ENCODE results near the gene ACYP1. TPM values are rescaled to one million over a fixed set of nuclear protein-coding genes. Genes with fewer than 3 reads are reported as not detected.

ACYP1 gene
- total and polyA plus RNA-seq, 2 of the 13 experiments (the other 11 are each of a cell fraction or from before 2014, with no cell fraction given), result 9.7 to 22.4 TPM

DNA sequence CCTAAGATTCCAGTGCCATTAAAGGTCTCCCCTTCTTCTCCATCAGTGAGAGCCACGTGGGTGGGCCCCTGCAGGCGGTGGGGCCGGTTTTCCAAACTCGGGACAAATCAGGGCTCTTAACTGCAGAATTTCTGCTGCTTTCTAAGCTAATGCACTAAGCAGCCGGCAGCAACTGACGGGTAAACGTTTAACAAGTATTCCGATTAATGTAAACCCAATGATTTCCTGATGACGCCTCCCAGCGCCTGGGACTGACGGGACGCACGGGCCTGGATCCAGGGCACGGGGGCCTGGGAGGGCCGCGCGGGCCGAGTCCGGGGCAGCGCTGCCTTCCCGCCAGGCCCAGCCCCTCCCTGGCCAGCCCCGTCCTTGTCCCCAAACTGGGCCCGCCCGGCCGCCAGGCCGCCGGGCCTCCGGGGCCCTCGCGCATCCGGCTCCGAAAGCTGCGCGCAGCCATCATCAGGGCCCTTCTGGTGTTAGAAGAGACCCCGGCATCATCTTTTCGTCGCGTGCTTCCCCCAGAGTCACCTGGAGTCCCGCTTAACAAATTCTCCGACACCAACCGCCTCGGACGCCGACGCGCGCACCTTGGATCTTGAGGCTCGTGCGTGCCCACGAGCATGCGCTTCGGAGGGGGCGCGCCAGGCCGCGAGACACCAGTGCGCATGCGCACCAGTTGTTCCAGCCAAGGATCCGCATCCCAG is 12.8 kb downstream of the ACYP1 start, which contains the start of gene MLH3:
Gene MLH3, minus strand, starts transcription at position 616 of the 704 bp plus-strand sequence. CDS start 1,812 bp downstream, outside the sequence.
- H2AFZ ChIP-seq (ENCODE audit: low read length), result no peak within 1 kb of the TSS
- H3K4me1 ChIP-seq (ENCODE audit: insufficient read depth, low read length), result peaks cover 35% of the 10 kb centered on the region
- H3K9ac ChIP-seq (ENCODE audit: insufficient read depth, low read depth, low read length), result peak within 1 kb of the TSS; percentile 87
- DNase-seq (ENCODE audit: low spot score) (peak; percentile 75), FAIRE-seq (no peak), ATAC-seq (peak; percentile 94)
- ChIA-PET POLR2A (interaction anchor here (1.1 to 4.2 kb wide), 4 partner anchors 9 to 106 kb away, joined by 4 to 18 read pairs (median 9); partner anchors contain the start of genes ACYP1 and ZC2HC1C), CTCF (ENCODE audit: low intra/inter-chr PET ratio, low total read pairs) (no interaction called here)
- 0% methylated on average over 22 of the region's 59 CpGs for WGBS (ENCODE audit: low lambda C conversion rate)
- H3K4me3 ChIP-seq (replicated peaks in 1 of 3; ENCODE audit: insufficient read depth in 1 of 3, low read depth in 2 of 3, low read length in 3 of 3), result peak within 1 kb of the TSS; percentile 58 to 75 (median 68)
- H3K79me2 ChIP-seq (ENCODE audit: insufficient read depth, low read length), result peaks cover 18% of the 10 kb centered on the region
- peak within 1 kb of the TSS; percentile 78 for H3K4me2 ChIP-seq (ENCODE audit: low read depth, low read length)
- H4K20me1 ChIP-seq (ENCODE audit: insufficient read depth, low read length), result no peaks in the 10 kb centered on the region
- H3K36me3 ChIP-seq (replicated peaks in 1 of 2; ENCODE audit: control insufficient read depth in 1 of 2, insufficient read depth in 2 of 2, low read length in 2 of 2), result no peaks in the 10 kb centered on the region; a peak in 2 of 5 replicates
- in situ Hi-C loops (cut with HindIII; ENCODE audit: extremely low pct_ligation_motif_present, low pct_unique_long_range_greater_than_20kb) (no loop called here), intact Hi-C loops (cut with micrococcal nuclease; ENCODE audit: unreplicated experiment) (no loop called here)
- H3K9me3 ChIP-seq (ENCODE audit: low read length), result no peaks in the 10 kb centered on the region
- BruUV-seq (replicated peaks), result TSS peak; percentile 52
- peak within 1 kb of the TSS; percentile 81 for H3K27ac ChIP-seq (ENCODE audit: extremely low read length, insufficient read depth, low read length)
- H3K27me3 ChIP-seq (ENCODE audit: control insufficient read depth in 1 of 2, insufficient read depth in 2 of 2, low read length in 2 of 2), result no peaks in the 10 kb centered on the region
- TF ChIP-seq NPAS2 (CRISPR knock-in tag; IDR thresholded peaks at IDR 0.05; ENCODE audit: borderline replicate concordance) (no peak), KLF12 (CRISPR knock-in tag; IDR thresholded peaks at IDR 0.05; ENCODE audit: borderline replicate concordance) (peak; percentile 57; the same call in 1 of the 2 replicates), KDM3A (CRISPR knock-in tag; IDR thresholded peaks at IDR 0.05; ENCODE audit: low read depth) (no peak), KAT7 (CRISPR knock-in tag; IDR thresholded peaks at IDR 0.05; ENCODE audit: borderline replicate concordance) (peak; percentile 27; the same call in 1 of the 2 replicates), ZNF253 (CRISPR knock-in tag; IDR thresholded peaks at IDR 0.05; ENCODE audit: borderline replicate concordance) (0 out of 2 replicates have a peak, but pooled peaks have one; percentile 42), ZNF382 (CRISPR knock-in tag; IDR thresholded peaks at IDR 0.05; ENCODE audit: borderline replicate concordance) (no peak), ZBTB33 (CRISPR knock-in tag; IDR thresholded peaks at IDR 0.05) (no peak), MEIS1 (CRISPR knock-in tag; IDR thresholded peaks at IDR 0.05; ENCODE audit: borderline replicate concordance) (no peak), TGIF2 (CRISPR knock-in tag; IDR thresholded peaks at IDR 0.05) (0 out of 2 replicates have a peak, but pooled peaks have one; percentile 12), TCF12 (IDR thresholded peaks at IDR 0.05) (no peak), TCF12 (CRISPR knock-in tag; IDR thresholded peaks at IDR 0.05) (peak; percentile 0; the same call in 1 of the 2 replicates), MTF1 (CRISPR knock-in tag; IDR thresholded peaks at IDR 0.05) (no peak), PAX8 (CRISPR knock-in tag; IDR thresholded peaks at IDR 0.05; ENCODE audit: borderline replicate concordance) (no peak), NR0B2 (CRISPR knock-in tag; IDR thresholded peaks at IDR 0.05) (peak; percentile 61; the same call in 1 of the 2 replicates), ZNF850 (CRISPR knock-in tag; conservative IDR thresholded peaks at IDR 0.05) (no peak), RARA (CRISPR knock-in tag; IDR thresholded peaks at IDR 0.05) (peak; percentile 25; the same call in 1 of the 2 replicates)
- TF ChIP-seq, protein P1, sequence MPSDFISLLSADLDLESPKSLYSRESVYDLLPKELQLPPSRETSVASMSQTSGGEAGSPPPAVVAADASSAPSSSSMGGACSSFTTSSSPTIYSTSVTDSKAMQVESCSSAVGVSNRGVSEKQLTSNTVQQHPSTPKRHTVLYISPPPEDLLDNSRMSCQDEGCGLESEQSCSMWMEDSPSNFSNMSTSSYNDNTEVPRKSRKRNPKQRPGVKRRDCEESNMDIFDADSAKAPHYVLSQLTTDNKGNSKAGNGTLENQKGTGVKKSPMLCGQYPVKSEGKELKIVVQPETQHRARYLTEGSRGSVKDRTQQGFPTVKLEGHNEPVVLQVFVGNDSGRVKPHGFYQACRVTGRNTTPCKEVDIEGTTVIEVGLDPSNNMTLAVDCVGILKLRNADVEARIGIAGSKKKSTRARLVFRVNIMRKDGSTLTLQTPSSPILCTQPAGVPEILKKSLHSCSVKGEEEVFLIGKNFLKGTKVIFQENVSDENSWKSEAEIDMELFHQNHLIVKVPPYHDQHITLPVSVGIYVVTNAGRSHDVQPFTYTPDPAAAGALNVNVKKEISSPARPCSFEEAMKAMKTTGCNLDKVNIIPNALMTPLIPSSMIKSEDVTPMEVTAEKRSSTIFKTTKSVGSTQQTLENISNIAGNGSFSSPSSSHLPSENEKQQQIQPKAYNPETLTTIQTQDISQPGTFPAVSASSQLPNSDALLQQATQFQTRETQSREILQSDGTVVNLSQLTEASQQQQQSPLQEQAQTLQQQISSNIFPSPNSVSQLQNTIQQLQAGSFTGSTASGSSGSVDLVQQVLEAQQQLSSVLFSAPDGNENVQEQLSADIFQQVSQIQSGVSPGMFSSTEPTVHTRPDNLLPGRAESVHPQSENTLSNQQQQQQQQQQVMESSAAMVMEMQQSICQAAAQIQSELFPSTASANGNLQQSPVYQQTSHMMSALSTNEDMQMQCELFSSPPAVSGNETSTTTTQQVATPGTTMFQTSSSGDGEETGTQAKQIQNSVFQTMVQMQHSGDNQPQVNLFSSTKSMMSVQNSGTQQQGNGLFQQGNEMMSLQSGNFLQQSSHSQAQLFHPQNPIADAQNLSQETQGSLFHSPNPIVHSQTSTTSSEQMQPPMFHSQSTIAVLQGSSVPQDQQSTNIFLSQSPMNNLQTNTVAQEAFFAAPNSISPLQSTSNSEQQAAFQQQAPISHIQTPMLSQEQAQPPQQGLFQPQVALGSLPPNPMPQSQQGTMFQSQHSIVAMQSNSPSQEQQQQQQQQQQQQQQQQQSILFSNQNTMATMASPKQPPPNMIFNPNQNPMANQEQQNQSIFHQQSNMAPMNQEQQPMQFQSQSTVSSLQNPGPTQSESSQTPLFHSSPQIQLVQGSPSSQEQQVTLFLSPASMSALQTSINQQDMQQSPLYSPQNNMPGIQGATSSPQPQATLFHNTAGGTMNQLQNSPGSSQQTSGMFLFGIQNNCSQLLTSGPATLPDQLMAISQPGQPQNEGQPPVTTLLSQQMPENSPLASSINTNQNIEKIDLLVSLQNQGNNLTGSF (CRISPR knock-in tag; IDR thresholded peaks at IDR 0.05), result peak; percentile 89

All from HepG2 (cell line).